Esophagus squamous epithelium (tissue), 4 donors: ENCODE measurements around the gene KRI1.

Experiments used
- POLR2A ChIP-seq, 4 donors: fragments of 450-650 bp; IDR thresholded peaks; one replicate each; pipeline ENCODE4 v1.6.1; 2017; ENCODE audit warnings: antibody characterized with exemption in 4 of 4, mild to moderate bottlenecking in 4 of 4, moderate library complexity in 3 of 4
- TF ChIP-seq, protein P1 (sequence below), 6 experiments: fragments of 450-650 bp in 4 of 6; fragments of 200-600 bp in 2 of 6; sonication (generic) in 2 of 6; IDR thresholded peaks; one replicate each; pipeline ENCODE4 v1.5.1; 2016 to 2019; ENCODE audit warnings: antibody characterized with exemption in 6 of 6, mild to moderate bottlenecking in 4 of 6, moderate library complexity in 4 of 6

DNA sequence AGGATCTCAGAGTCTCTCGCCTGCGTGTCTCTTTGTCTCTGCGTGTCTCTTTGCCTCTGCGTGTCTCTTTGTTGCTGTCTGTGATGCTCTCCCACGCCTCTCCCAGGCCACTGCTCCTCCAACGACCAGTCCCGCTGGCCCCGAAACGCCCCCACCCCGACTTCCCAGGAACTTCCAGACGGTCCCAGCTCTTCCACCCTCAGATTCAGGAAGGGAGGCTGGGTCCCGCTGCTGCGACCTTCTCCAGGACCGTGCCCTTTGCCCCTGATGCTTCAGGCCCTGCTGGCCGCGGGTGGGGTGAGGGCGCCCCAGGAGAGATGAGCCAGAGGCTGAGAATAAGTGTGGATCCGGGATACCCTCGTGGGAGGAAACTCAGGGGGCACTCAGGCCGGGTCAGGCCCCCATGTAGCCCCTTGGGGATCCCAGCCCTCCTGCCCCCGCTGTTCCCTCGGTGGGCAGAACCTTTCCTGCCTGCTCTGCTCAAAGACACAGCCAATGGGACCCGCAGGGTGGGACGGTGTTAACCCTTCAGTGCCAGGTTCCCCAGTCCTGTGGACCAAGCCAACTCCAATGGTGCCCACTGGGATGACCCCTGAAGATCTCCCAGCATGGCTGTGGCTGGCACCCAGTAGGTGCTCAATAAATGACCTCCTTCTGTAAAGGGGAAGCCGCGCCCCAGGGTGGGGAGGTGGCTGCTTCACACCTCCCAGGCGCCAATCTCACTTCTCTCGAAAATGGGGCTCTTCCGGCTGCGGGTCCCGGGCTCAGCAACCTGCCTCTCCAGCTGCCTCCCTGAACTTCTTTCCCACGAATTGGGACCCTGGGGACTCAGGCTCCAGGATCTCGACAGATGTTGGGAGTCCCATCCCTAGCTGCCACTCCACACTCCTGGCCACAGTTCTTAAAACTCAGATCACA is 47.1 kb downstream of the KRI1 start:
- TF ChIP-seq, protein P1, sequence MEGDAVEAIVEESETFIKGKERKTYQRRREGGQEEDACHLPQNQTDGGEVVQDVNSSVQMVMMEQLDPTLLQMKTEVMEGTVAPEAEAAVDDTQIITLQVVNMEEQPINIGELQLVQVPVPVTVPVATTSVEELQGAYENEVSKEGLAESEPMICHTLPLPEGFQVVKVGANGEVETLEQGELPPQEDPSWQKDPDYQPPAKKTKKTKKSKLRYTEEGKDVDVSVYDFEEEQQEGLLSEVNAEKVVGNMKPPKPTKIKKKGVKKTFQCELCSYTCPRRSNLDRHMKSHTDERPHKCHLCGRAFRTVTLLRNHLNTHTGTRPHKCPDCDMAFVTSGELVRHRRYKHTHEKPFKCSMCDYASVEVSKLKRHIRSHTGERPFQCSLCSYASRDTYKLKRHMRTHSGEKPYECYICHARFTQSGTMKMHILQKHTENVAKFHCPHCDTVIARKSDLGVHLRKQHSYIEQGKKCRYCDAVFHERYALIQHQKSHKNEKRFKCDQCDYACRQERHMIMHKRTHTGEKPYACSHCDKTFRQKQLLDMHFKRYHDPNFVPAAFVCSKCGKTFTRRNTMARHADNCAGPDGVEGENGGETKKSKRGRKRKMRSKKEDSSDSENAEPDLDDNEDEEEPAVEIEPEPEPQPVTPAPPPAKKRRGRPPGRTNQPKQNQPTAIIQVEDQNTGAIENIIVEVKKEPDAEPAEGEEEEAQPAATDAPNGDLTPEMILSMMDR (IDR thresholded peaks at IDR 0.05): no peak
- no peak for TF ChIP-seq POLR2A (IDR thresholded peaks at IDR 0.05)
